ENCODE measurements around the gene CBFA2T3.

DNA sequence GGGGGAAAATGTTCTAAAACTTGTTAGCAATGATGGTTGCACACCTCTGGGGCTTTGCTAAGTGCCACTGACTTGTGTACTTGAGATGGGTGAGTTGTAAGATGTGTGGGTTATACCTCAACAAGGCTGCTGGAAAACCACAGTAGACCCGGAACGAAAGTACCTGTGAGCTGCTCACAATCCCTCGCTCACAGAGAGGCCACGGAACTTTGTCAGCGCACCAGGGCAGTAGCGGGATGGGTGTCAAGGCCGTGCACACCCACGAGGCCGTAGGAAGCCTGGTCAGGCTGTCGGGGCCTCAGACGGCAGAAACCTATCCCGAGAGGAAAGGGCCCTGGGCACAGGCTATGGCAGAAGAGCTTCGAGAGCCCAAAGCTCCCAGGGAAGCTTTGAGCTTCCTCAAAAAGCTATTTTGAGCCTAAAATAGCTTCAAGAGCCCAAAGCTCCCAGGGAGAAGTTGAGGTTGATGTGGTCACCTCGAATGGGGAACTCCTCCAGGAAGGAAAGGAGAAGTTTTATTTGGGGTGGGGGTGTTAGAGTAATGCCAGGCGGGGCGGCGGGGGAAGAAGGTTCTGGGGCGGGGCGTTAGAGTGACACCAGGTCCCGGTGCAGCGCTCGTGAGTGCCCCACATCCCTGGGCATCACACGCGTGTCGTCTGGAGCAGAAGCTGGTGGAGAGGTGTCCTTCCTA is 19.0 kb downstream of the CBFA2T3 start:
- TF ChIP-seq POLR2A (IDR thresholded peaks at IDR 0.05; ENCODE audit: low read length) (no peak), GATA1 (IDR thresholded peaks at IDR 0.05; ENCODE audit: low read depth, low read length) (no peak)

All from erythroblast (primary cell).